Central memory CD8-positive, alpha-beta T cell (primary cell): ENCODE measurements around the gene PLEKHG3.
A peak's percentile ranks its signal among the peaks of the same experiment; 100 is the strongest.
"Not testable (repeated sequence)": the region's sequence is repeated elsewhere in the genome, so short reads cannot be mapped to it uniquely, and the experiment has no call there.

Source experiments
- ATAC-seq: fragments of 150-1000 bp; cut with Tn5 transposase; replicated peaks from 2 replicates; pipeline ENCODE4 v1.10.0; 2022; ENCODE audit warnings: mild to moderate bottlenecking, moderate FRiP score, moderate number of reproducible peaks; ENCODE audit not compliant: poor library complexity, severe bottlenecking; ENCODE audit errors: extremely low read depth
- DNase-seq, 2 donors: peaks; one replicate each; pipeline ENCODE4 v3.0.0; 2021; ENCODE audit warnings: low spot score in 2 of 2
- H3K27ac Mint-ChIP-seq: one replicate; pipeline ENCODE4 v1.8.0; 2022; ENCODE audit warnings: low read depth, mild to moderate bottlenecking, moderate library complexity, mixed read lengths
- H3K27me3 Mint-ChIP-seq: one replicate; pipeline ENCODE4 v1.8.0; 2022; ENCODE audit warnings: mixed read lengths
- H3K36me3 Mint-ChIP-seq: one replicate; pipeline ENCODE4 v1.8.0; 2022; ENCODE audit warnings: mild to moderate bottlenecking, moderate library complexity, mixed read lengths; ENCODE audit not compliant: insufficient read depth
- H3K4me1 Mint-ChIP-seq: one replicate; pipeline ENCODE4 v1.8.0; 2022; ENCODE audit warnings: mixed read lengths
- H3K4me3 Mint-ChIP-seq: one replicate; pipeline ENCODE4 v1.8.0; 2022; ENCODE audit warnings: mild to moderate bottlenecking, moderate library complexity, mixed read lengths
- H3K9me3 Mint-ChIP-seq: one replicate; pipeline ENCODE4 v1.8.0; 2022; ENCODE audit warnings: mixed read lengths

Gene PLEKHG3

GRCh38 chr14:64704143-64704742 is at the start of gene PLEKHG3:
TSS of gene PLEKHG3 (plus strand) at chr14:64704424. CDS start at chr14:64727632, 23,208 bp downstream.
- H3K36me3 Mint-ChIP-seq, result peaks cover 5% of the 10 kb centered on the region
- no peaks in the 10 kb centered on the region for H3K9me3 Mint-ChIP-seq
- ATAC-seq (peak; percentile 44), DNase-seq (no peak)
- peaks cover 28% of the 10 kb centered on the region for H3K27me3 Mint-ChIP-seq
- H3K4me1 Mint-ChIP-seq, result peaks cover 51% of the 10 kb centered on the region
- H3K27ac Mint-ChIP-seq, result peak within 1 kb of the TSS; percentile 84
- H3K4me3 Mint-ChIP-seq, result peak within 1 kb of the TSS; percentile 80

DNA sequence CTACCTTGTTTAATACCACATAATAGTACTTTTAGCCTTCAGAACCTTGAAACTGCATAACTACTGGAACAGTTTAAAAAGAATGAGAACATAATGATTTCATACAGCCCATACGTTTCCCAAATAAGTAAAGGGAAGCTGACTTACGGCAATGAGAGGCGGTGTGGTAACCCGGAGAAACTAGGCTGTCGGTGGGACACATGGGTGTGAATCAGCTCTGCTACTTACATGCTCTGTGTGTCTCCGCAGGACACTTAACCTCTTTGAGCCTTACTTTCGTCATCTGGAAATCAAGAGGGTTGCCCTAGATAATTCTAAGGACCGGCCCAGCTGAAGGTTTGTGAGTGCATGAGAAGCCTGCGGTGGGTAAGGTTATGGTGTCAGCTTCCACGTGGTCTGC is 49.3 kb upstream of the PLEKHG3 start:
- H3K4me1 Mint-ChIP-seq, result peaks cover 8% of the 10 kb centered on the region
- peaks cover 31% of the 10 kb centered on the region for H3K27me3 Mint-ChIP-seq
- no peak overlapping the region for H3K4me3 Mint-ChIP-seq
- H3K9me3 Mint-ChIP-seq, result no peaks in the 10 kb centered on the region
- no peak overlapping the region for H3K27ac Mint-ChIP-seq
- DNase-seq, result no peak
- ATAC-seq, result no peak
- H3K36me3 Mint-ChIP-seq, result no peaks in the 10 kb centered on the region

DNA sequence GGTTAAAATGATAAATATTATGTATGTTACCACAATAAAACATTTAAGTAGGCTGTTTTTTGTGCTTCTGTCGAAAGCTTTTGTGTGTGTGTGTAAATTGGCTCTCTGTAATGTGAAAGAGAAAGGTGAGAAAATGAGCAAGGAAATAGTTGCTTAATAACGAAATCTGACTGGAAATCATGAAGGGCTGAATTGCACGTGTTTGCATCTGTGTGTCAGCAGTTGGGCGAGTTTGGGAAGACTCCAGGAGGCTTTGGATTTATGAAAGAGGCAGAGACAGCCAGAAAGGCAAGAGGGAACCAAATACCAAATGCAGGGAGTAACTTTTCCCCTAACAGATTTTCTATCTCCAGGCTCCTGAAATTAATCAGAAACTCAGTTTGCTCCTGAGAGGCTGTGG is 47.2 kb upstream of the PLEKHG3 start:
- Mint-ChIP-seq H3K4me1 (peaks cover 14% of the 10 kb centered on the region), H3K4me3 (no peak overlapping the region), H3K27ac (no peak overlapping the region), H3K27me3 (peaks cover 44% of the 10 kb centered on the region), H3K36me3 (no peaks in the 10 kb centered on the region), H3K9me3 (no peaks in the 10 kb centered on the region)
- ATAC-seq (no peak), DNase-seq (no peak)

- Mint-ChIP-seq H3K4me1 (peaks cover 14% of the 10 kb centered on the region), H3K36me3 (no peaks in the 10 kb centered on the region), H3K27me3 (peaks cover 53% of the 10 kb centered on the region), H3K27ac (no peak overlapping the region), H3K4me3 (no peak overlapping the region), H3K9me3 (no peaks in the 10 kb centered on the region)
- no peak for DNase-seq
- no peak for ATAC-seq
Observed at GRCh38 chr14:64658201-64658600, 46.0 kb upstream of the PLEKHG3 start.

DNA sequence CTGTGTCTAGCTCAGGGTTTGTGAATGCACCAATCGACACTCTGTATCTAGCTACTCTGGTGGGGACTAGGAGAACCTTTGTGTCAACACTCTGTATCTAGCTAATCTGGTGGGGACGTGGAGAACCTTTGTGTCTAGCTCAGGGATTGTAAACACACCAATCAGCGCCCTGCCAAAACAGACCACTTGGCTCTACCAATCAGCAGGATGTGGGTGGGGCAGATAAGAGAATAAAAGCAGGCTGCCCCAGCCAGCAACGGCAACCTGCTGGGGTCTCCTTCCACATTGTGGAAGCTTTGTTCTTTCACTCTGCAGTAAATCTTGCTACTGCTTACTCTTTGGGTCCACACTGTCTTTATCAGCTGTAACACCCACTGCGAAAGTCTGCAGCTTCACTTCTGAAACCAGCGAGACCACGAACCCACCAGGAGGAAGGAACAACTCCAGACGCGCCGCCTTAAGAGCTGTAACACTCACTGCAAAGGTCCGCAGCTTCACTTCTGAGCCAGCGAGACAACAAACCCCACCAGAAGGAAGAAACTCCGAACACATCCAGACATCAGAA is 45.4 kb upstream of the PLEKHG3 start:
- Mint-ChIP-seq H3K4me1 (peaks cover 14% of the 10 kb centered on the region), H3K4me3 (peak overlapping the region; percentile 65), H3K27me3 (peaks cover 49% of the 10 kb centered on the region)
- H3K36me3 Mint-ChIP-seq, ATAC-seq, H3K9me3 Mint-ChIP-seq, H3K27ac Mint-ChIP-seq, DNase-seq: not testable (repeated sequence)

DNA sequence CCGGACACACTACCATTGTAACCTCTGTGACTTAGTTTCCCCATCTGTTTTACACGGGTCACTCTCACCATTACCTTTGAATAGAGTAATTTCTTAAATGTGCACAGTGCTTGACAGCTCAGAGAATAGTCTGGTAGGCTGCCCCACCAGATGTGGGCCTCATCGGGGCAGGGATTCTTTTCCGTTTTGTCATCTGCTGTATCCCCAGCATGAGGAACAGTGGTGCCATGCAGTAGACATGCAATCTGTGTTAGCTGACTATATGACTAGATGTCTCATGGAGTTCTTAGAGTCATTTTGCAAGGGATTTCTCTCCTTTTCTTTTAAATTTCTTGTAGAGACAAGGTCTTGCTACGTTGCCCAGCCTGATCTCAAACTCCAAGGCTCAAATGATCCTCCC is 44.9 kb upstream of the PLEKHG3 start:
- ATAC-seq (no peak), DNase-seq (no peak)
- no peak overlapping the region for H3K27ac Mint-ChIP-seq
- no peaks in the 10 kb centered on the region for H3K36me3 Mint-ChIP-seq
- peak overlapping the region; percentile 65 for H3K4me3 Mint-ChIP-seq
- no peaks in the 10 kb centered on the region for H3K9me3 Mint-ChIP-seq
- peaks cover 14% of the 10 kb centered on the region for H3K4me1 Mint-ChIP-seq
- H3K27me3 Mint-ChIP-seq, result peaks cover 44% of the 10 kb centered on the region

- Mint-ChIP-seq H3K27ac (no peak overlapping the region), H3K4me3 (no peak overlapping the region), H3K4me1 (peaks cover 14% of the 10 kb centered on the region), H3K36me3 (no peaks in the 10 kb centered on the region), H3K9me3 (no peaks in the 10 kb centered on the region), H3K27me3 (peaks cover 30% of the 10 kb centered on the region)
- ATAC-seq, result no peak
- DNase-seq, result no peak
Observed at GRCh38 chr14:64663174-64663573, 41.0 kb upstream of the PLEKHG3 start.

DNA sequence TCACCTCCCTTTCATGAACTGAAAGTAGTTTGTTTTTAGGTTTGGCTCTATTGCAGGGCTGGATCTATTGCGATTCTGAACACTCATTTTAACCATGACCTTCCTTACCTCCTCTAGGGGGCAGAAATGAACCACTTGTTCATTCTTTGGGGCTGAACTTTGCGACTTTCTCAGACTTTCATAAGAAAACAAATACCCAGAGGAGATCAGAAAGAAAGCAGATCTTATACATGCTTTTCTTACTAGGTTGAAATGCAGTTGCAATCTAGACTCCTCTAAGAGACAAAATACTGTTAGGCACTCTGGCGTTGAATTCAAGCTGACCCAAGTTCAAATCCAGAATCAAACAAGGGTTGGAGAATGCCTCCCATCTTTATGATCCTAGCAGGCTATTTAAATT is 32.6 kb upstream of the PLEKHG3 start:
- no peaks in the 10 kb centered on the region for H3K27me3 Mint-ChIP-seq
- no peak overlapping the region for H3K4me3 Mint-ChIP-seq
- peaks cover 9% of the 10 kb centered on the region for H3K9me3 Mint-ChIP-seq
- H3K4me1 Mint-ChIP-seq, result peaks cover 17% of the 10 kb centered on the region
- H3K36me3 Mint-ChIP-seq, result peaks cover 3% of the 10 kb centered on the region
- no peak overlapping the region for H3K27ac Mint-ChIP-seq
- DNase-seq (no peak), ATAC-seq (no peak)

- Mint-ChIP-seq H3K27me3 (no peaks in the 10 kb centered on the region), H3K9me3 (peaks cover 9% of the 10 kb centered on the region), H3K4me1 (peaks cover 17% of the 10 kb centered on the region), H3K27ac (peak overlapping the region; percentile 70), H3K36me3 (peaks cover 3% of the 10 kb centered on the region), H3K4me3 (no peak overlapping the region)
- no peak for DNase-seq
- ATAC-seq, result no peak
Observed at GRCh38 chr14:64673316-64673715, 30.9 kb upstream of the PLEKHG3 start.

DNA sequence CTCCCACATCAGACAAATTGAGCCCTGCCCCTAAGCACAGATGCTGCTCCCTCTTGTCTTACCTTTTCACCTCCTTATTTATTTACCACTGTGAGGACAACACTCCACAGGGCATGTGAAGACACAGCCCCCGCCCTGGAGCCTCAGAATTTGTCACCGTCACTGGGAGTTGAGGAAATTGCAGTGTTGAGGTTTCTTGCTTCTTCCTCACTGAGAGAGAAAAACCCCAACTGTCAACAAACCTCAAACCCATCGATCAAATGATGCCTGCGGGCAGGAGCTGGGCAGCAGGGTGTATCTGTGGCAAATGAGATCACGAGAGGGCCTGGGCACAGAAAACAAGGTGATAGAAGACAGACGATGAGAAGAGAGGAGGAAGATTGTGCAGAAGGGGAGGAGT is 30.5 kb upstream of the PLEKHG3 start:
- ATAC-seq, result peak; percentile 78
- H3K9me3 Mint-ChIP-seq, result peaks cover 9% of the 10 kb centered on the region
- peaks cover 17% of the 10 kb centered on the region for H3K4me1 Mint-ChIP-seq
- peak overlapping the region; percentile 3 for H3K4me3 Mint-ChIP-seq
- peak; percentile 21 to 40 for DNase-seq
- H3K36me3 Mint-ChIP-seq, result peaks cover 3% of the 10 kb centered on the region
- H3K27ac Mint-ChIP-seq, result peak overlapping the region; percentile 70
- no peaks in the 10 kb centered on the region for H3K27me3 Mint-ChIP-seq

- Mint-ChIP-seq H3K9me3 (peaks cover 9% of the 10 kb centered on the region), H3K27ac (no peak overlapping the region), H3K4me3 (no peak overlapping the region), H3K4me1 (peaks cover 17% of the 10 kb centered on the region), H3K36me3 (peaks cover 3% of the 10 kb centered on the region), H3K27me3 (no peaks in the 10 kb centered on the region)
- ATAC-seq (no peak), DNase-seq (no peak)
Observed at GRCh38 chr14:64674829-64675228, 29.4 kb upstream of the PLEKHG3 start.

DNA sequence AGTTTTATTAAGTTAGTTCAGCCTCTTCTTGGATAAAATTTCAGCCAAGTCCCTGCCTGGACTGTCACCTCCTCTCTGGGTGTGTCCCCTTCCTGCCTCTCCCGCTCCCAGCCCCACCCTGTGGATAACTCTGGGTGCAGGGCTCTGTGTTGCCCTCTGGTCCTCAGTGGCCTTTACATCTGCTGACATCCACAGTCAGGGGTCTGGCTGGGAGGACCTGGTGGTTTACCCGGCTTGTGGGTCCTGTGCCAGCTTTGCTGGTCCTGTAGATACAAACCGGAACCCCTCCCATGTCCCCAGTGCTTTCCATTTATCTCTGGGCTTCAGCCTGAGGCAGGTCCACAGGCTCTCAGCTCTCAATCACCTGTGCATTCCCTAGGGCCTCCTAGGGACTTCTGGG is 28.9 kb upstream of the PLEKHG3 start:
- peaks cover 17% of the 10 kb centered on the region for H3K4me1 Mint-ChIP-seq
- H3K27ac Mint-ChIP-seq, result no peak overlapping the region
- DNase-seq (no peak), ATAC-seq (no peak)
- no peaks in the 10 kb centered on the region for H3K27me3 Mint-ChIP-seq
- peaks cover 9% of the 10 kb centered on the region for H3K9me3 Mint-ChIP-seq
- H3K4me3 Mint-ChIP-seq, result no peak overlapping the region
- peaks cover 3% of the 10 kb centered on the region for H3K36me3 Mint-ChIP-seq

- no peak overlapping the region for H3K27ac Mint-ChIP-seq
- no peak overlapping the region for H3K4me3 Mint-ChIP-seq
- peaks cover 3% of the 10 kb centered on the region for H3K36me3 Mint-ChIP-seq
- peaks cover 9% of the 10 kb centered on the region for H3K9me3 Mint-ChIP-seq
- no peak for DNase-seq
- peaks cover 17% of the 10 kb centered on the region for H3K4me1 Mint-ChIP-seq
- no peaks in the 10 kb centered on the region for H3K27me3 Mint-ChIP-seq
- no peak for ATAC-seq
Observed at GRCh38 chr14:64676410-64677008, 27.7 kb upstream of the PLEKHG3 start.
